Trophoblast cell (in vitro differentiated cells and primary cell): ENCODE data around the gene G6PC3.

Experiments used
- DNase-seq, 2 donors: peaks; one replicate each; pipeline ENCODE4 v3.0.0-alpha.2; 2016
- H2AFZ ChIP-seq: 2 replicates; pipeline ENCODE4 v1.6.1; 2013; ENCODE audit warnings: low read length, moderate library complexity, mild to moderate bottlenecking; ENCODE audit not compliant: insufficient read depth, poor library complexity
- H2AK5ac ChIP-seq: 2 replicates; pipeline ENCODE4 v1.6.1; 2013; ENCODE audit warnings: mild to moderate bottlenecking, low read length
- H2BK120ac ChIP-seq: 2 replicates; pipeline ENCODE4 v1.6.1; 2013; ENCODE audit warnings: low read length, mild to moderate bottlenecking, moderate library complexity; ENCODE audit not compliant: insufficient read depth, poor library complexity
- H2BK12ac ChIP-seq: 2 replicates; pipeline ENCODE4 v1.6.1; 2013; ENCODE audit warnings: mild to moderate bottlenecking, low read length, moderate library complexity
- H2BK5ac ChIP-seq: 2 replicates; pipeline ENCODE4 v1.6.1; 2013; ENCODE audit warnings: low read length, low read depth, moderate library complexity, mild to moderate bottlenecking; ENCODE audit not compliant: poor library complexity
- H3K14ac ChIP-seq: 2 replicates; pipeline ENCODE4 v1.6.1; 2013; ENCODE audit warnings: mild to moderate bottlenecking, low read length
- H3K18ac ChIP-seq: 2 replicates; pipeline ENCODE4 v1.6.1; 2013; ENCODE audit warnings: mild to moderate bottlenecking, low read length
- H3K23ac ChIP-seq: 2 replicates; pipeline ENCODE4 v1.6.1; 2013; ENCODE audit warnings: low read length
- H3K27ac ChIP-seq: 2 replicates; pipeline ENCODE4 v1.5.1; 2013; ENCODE audit warnings: low read depth, mild to moderate bottlenecking, inconsistent platforms, low read length, moderate library complexity
- H3K27me3 ChIP-seq: 2 replicates; pipeline ENCODE4 v1.6.1; 2013; ENCODE audit warnings: inconsistent platforms, mild to moderate bottlenecking, low read length, moderate library complexity; ENCODE audit not compliant: insufficient read depth
- H3K36me3 ChIP-seq, 2 experiments: 1 replicate in 1 of 2; 2 replicates in 1 of 2; pipeline ENCODE4 v1.6.1; 2013; ENCODE audit warnings: low read length in 2 of 2, mild to moderate bottlenecking in 2 of 2, moderate library complexity in 1 of 2; ENCODE audit not compliant: insufficient read depth in 2 of 2, control insufficient read depth in 1 of 2
- H3K4ac ChIP-seq: 2 replicates; pipeline ENCODE4 v1.6.1; 2013; ENCODE audit warnings: low read depth, mild to moderate bottlenecking, low read length, moderate library complexity
- H3K4me1 ChIP-seq, 2 experiments: 1 replicate in 1 of 2; 2 replicates in 1 of 2; pipeline ENCODE4 v1.6.1; 2013; ENCODE audit warnings: low read length in 2 of 2, mild to moderate bottlenecking in 2 of 2, moderate library complexity in 1 of 2; ENCODE audit not compliant: insufficient read depth in 2 of 2, control insufficient read depth in 1 of 2
- H3K4me2 ChIP-seq: 2 replicates; pipeline ENCODE4 v1.6.1; 2013; ENCODE audit warnings: inconsistent platforms, mild to moderate bottlenecking, low read length, moderate library complexity
- H3K4me3 ChIP-seq: 2 replicates; pipeline ENCODE4 v1.5.1; 2013; ENCODE audit warnings: mild to moderate bottlenecking, low read depth, low read length, inconsistent platforms
- H3K79me1 ChIP-seq: one replicate; pipeline ENCODE4 v1.6.1; 2013; ENCODE audit warnings: low read length
- H3K79me2 ChIP-seq: 2 replicates; pipeline ENCODE4 v1.6.1; 2013; ENCODE audit warnings: low read length, mild to moderate bottlenecking; ENCODE audit not compliant: control insufficient read depth, insufficient read depth, poor library complexity
- H3K9ac ChIP-seq: 2 replicates; pipeline ENCODE4 v1.6.1; 2013; ENCODE audit warnings: mild to moderate bottlenecking, low read length
- H3K9me3 ChIP-seq: 2 replicates; pipeline ENCODE4 v1.6.1; 2013; ENCODE audit warnings: low read depth, mild to moderate bottlenecking, control low read depth, inconsistent platforms, low read length; ENCODE audit not compliant: insufficient read depth
- H4K12ac ChIP-seq: 2 replicates; pipeline ENCODE4 v1.6.1; 2013; ENCODE audit warnings: low read depth, mild to moderate bottlenecking, low read length, moderate library complexity
- H4K8ac ChIP-seq: 2 replicates; pipeline ENCODE4 v1.6.1; 2013; ENCODE audit warnings: low read depth, mild to moderate bottlenecking, low read length, moderate library complexity
- H4K91ac ChIP-seq: one replicate; pipeline ENCODE4 v1.6.1; 2013; ENCODE audit warnings: low read depth, mild to moderate bottlenecking, low read length, moderate library complexity
- WGBS: extraction: QIAGEN DNeasy Blood & Tissue Kit; methylation state at CpG from one replicate; pipeline ENCODE4 v1.1.7; 2013; ENCODE audit warnings: missing lambda C conversion rate; ENCODE audit not compliant: insufficient read length, insufficient coverage; ENCODE audit errors: extremely low coverage; 5-methylcytosine and 5-hydroxymethylcytosine counted together

G6PC3 gene

DNA sequence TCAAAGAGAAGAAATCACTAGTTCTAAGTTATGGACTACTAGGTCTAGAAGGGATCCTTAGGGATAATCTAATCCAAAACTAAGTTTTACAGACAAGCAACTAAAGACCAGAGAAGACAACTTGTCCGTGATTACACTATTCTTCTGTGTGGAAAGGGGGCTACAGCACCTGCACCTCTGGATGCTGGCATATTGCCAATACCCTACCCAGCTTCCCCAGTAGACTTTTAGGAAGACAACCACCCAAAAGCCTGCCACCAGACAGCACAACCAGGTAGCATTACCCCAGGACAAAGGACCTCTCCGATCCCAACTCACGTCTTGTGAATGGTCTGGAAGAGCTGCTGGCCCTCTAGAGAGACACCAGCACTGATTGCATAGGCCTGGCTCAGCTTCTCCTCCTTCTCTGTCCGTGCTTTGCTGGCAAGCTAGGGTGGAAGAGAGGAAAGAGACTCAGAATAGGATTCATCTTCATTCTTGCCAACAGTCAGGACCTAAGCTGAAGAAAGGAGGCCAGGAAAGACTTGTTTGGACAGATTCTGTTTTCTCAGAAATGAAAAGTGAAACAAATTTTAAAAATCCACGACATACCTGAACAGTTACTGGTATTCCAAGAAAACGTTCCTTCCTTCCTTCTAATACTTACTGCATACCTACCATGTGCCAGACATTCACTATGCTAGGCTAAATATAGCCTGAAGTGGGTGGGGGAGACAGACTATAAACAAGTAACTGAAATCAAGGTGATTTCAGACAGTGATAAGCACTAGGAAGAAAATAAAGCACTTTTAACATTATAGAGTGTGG is 30.5 kb upstream of the G6PC3 start:
- peaks cover 28 to 33% of the 10 kb centered on the region in 2 experiments for H3K36me3 ChIP-seq
- WGBS: no CpG with 5 or more reads among the region's 6 CpGs
- H3K4me2 ChIP-seq: no peak overlapping the region
- no peaks in the 10 kb centered on the region for H3K9me3 ChIP-seq
- DNase-seq: peak; percentile 56 to 88
- no peak overlapping the region for H2BK5ac ChIP-seq
- H3K4ac ChIP-seq: peak overlapping the region; percentile 24
- no peak overlapping the region for H2BK12ac ChIP-seq
- no peak overlapping the region for H4K8ac ChIP-seq
- no peak overlapping the region for H3K27ac ChIP-seq
- H2AFZ ChIP-seq: no peak overlapping the region
- peaks cover 4% of the 10 kb centered on the region for H3K79me2 ChIP-seq
- no peak overlapping the region for H4K12ac ChIP-seq
- H3K14ac ChIP-seq: no peak overlapping the region
- H2BK120ac ChIP-seq: no peak overlapping the region
- no peak overlapping the region for H3K18ac ChIP-seq
- no peaks in the 10 kb centered on the region for H3K27me3 ChIP-seq
- H3K4me3 ChIP-seq: no peak overlapping the region
- no peak overlapping the region for H3K9ac ChIP-seq
- H3K79me1 ChIP-seq: no peaks in the 10 kb centered on the region
- no peaks in the 10 kb centered on the region for H3K4me1 ChIP-seq
- no peak overlapping the region for H2AK5ac ChIP-seq
- H4K91ac ChIP-seq: no peak overlapping the region
- no peak overlapping the region for H3K23ac ChIP-seq

DNA sequence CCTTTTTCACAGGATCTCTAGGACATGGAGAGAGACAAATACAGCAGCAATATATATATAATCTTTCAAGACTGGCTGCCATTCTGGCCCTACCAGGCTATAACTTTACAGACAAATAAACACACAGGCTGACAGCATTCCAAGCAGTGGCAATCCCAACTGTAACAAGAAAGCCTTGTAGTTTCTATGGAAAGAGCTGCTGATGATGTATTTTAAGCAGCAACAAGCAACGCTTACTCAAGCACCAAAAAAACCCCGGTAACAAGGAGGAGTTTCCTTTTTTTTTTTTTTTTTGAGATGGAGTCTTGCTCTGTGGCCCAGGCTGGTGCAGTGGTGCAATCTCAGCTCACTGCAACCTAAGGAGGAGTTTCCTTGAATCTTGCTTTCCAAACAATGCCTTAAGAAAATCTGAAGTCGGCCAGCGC is 27.3 kb upstream of the G6PC3 start:
- Histone ChIP-seq H2BK5ac (no peak overlapping the region), H4K12ac (no peak overlapping the region), H4K8ac (no peak overlapping the region), H2BK120ac (no peak overlapping the region), H2AK5ac (no peak overlapping the region), H3K27ac (no peak overlapping the region), H3K27me3 (no peaks in the 10 kb centered on the region), H2AFZ (no peak overlapping the region), H3K36me3 (peaks cover 21 to 28% of the 10 kb centered on the region in 2 experiments), H3K9ac (no peak overlapping the region), H3K4me3 (no peak overlapping the region), H3K18ac (no peak overlapping the region), H3K4me1 (no peaks in the 10 kb centered on the region), H2BK12ac (no peak overlapping the region), H3K4me2 (no peak overlapping the region), H3K4ac (no peak overlapping the region), H3K79me1 (no peaks in the 10 kb centered on the region), H3K79me2 (peaks cover 4% of the 10 kb centered on the region), H3K23ac (no peak overlapping the region), H3K9me3 (no peaks in the 10 kb centered on the region), H3K14ac (no peak overlapping the region), H4K91ac (no peak overlapping the region)
- no CpG with 5 or more reads among the region's 4 CpGs for WGBS
- DNase-seq: peak in 1 of 2 donors; percentile 16

DNA sequence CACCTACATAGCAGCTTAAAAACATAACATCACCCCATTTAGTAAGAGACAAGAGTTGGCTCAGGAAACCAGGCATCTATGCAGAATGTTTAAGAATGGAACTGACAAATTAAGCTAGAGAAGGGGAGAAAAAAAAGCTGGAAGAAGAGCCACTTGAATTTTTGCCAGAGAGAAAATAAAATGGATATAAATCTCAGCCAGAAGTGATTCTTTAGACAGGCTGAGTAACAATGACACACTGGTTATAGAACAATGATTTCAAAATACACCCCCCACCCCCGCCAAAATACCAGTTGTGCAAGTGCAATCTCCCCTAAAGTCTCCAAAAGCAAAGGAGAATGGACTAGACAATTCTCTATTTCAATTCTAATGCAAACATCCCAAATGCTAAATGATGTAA is 26.5 kb upstream of the G6PC3 start:
- no peak overlapping the region for H4K12ac ChIP-seq
- no peaks in the 10 kb centered on the region for H3K79me1 ChIP-seq
- H2AFZ ChIP-seq: no peak overlapping the region
- H3K23ac ChIP-seq: no peak overlapping the region
- no CpG with 5 or more reads among the region's 1 CpG for WGBS
- no peak overlapping the region for H3K14ac ChIP-seq
- H3K9ac ChIP-seq: no peak overlapping the region
- H2BK12ac ChIP-seq: no peak overlapping the region
- H3K27me3 ChIP-seq: no peaks in the 10 kb centered on the region
- no peak overlapping the region for H2BK120ac ChIP-seq
- peaks cover 4% of the 10 kb centered on the region for H3K79me2 ChIP-seq
- no peaks in the 10 kb centered on the region for H3K9me3 ChIP-seq
- H3K36me3 ChIP-seq: peaks cover 16 to 23% of the 10 kb centered on the region in 2 experiments
- H2BK5ac ChIP-seq: no peak overlapping the region
- H4K91ac ChIP-seq: no peak overlapping the region
- no peak overlapping the region for H3K4me2 ChIP-seq
- no peak overlapping the region for H4K8ac ChIP-seq
- H3K4me3 ChIP-seq: no peak overlapping the region
- H3K4me1 ChIP-seq: no peaks in the 10 kb centered on the region
- H3K4ac ChIP-seq: no peak overlapping the region
- DNase-seq: no peak
- no peak overlapping the region for H3K27ac ChIP-seq
- no peak overlapping the region for H2AK5ac ChIP-seq
- no peak overlapping the region for H3K18ac ChIP-seq

DNA sequence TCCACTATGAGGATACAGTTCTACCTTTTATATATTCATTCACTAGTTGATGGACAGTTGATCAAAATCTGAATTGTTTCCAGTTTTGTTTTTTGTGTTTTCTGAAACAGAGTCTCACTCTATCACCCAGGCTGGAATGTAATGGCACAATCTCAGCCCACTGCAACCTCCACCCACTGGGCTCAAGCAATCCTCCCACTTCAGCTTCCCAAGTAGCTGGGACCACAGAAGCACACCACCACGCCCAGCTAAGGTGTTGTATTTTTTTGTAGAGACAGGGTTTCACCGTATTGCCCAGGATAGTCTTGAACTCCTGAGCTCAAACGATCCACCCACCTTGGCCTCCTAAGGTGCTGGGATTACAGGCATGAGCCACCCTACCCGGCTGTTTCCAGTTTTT is 25.0 kb upstream of the G6PC3 start:
- H3K27ac ChIP-seq: no peak overlapping the region
- no peak overlapping the region for H3K4me3 ChIP-seq
- no peak overlapping the region for H3K9ac ChIP-seq
- no peak overlapping the region for H3K14ac ChIP-seq
- H3K23ac ChIP-seq: no peak overlapping the region
- H3K27me3 ChIP-seq: no peaks in the 10 kb centered on the region
- no peak for DNase-seq
- no peak overlapping the region for H2BK120ac ChIP-seq
- peaks cover 24 to 31% of the 10 kb centered on the region in 2 experiments for H3K36me3 ChIP-seq
- no peak overlapping the region for H4K12ac ChIP-seq
- no peak overlapping the region for H4K91ac ChIP-seq
- WGBS: no CpG with 5 or more reads among the region's 4 CpGs
- H2BK12ac ChIP-seq: no peak overlapping the region
- no peak overlapping the region for H2AFZ ChIP-seq
- no peak overlapping the region for H3K4ac ChIP-seq
- H2BK5ac ChIP-seq: no peak overlapping the region
- H4K8ac ChIP-seq: no peak overlapping the region
- no peak overlapping the region for H3K18ac ChIP-seq
- H3K79me1 ChIP-seq: no peaks in the 10 kb centered on the region
- no peak overlapping the region for H3K4me2 ChIP-seq
- no peaks in the 10 kb centered on the region for H3K9me3 ChIP-seq
- H2AK5ac ChIP-seq: no peak overlapping the region
- peaks cover 4% of the 10 kb centered on the region for H3K79me2 ChIP-seq
- no peaks in the 10 kb centered on the region for H3K4me1 ChIP-seq
